ENCODE results near the gene PHC2.

The PHC2 gene

GRCh38 chr1:33369764-33370163 lies 61.1 kb downstream of the PHC2 start:
- no peak for DNase-seq (ENCODE audit: low spot score)

GRCh38 chr1:33369081-33369480 lies 61.8 kb downstream of the PHC2 start:
- no peak for DNase-seq (ENCODE audit: low spot score)

- DNase-seq (ENCODE audit: low spot score) = no peak
Observed at GRCh38 chr1:33368431-33368830, 62.5 kb downstream of the PHC2 start.

GRCh38 chr1:33367485-33368405 lies 63.1 kb downstream of the PHC2 start:
- DNase-seq (ENCODE audit: low spot score) = peak; percentile 85

- DNase-seq (ENCODE audit: low spot score) = no peak
Observed at GRCh38 chr1:33366762-33367484, 64.0 kb downstream of the PHC2 start.

- no peak for DNase-seq (ENCODE audit: low spot score)
Observed at GRCh38 chr1:33365560-33365997, 65.3 kb downstream of the PHC2 start.

- DNase-seq (ENCODE audit: low spot score) = no peak
Observed at GRCh38 chr1:33364565-33364918, 66.4 kb downstream of the PHC2 start.

GRCh38 chr1:33363470-33363861 lies 67.4 kb downstream of the PHC2 start:
- DNase-seq (ENCODE audit: low spot score) = no peak

GRCh38 chr1:33363021-33363420 lies 67.9 kb downstream of the PHC2 start:
- DNase-seq (ENCODE audit: low spot score) = no peak

- DNase-seq (ENCODE audit: low spot score) = no peak
Observed at GRCh38 chr1:33361532-33362235, 69.2 kb downstream of the PHC2 start.

GRCh38 chr1:33360367-33360766 lies 70.5 kb downstream of the PHC2 start:
- no peak for DNase-seq (ENCODE audit: low spot score)

- no peak for DNase-seq (ENCODE audit: low spot score)
Observed at GRCh38 chr1:33359931-33360330, 71.0 kb downstream of the PHC2 start.

GRCh38 chr1:33358795-33359503 lies 71.9 kb downstream of the PHC2 start:
- no peak for DNase-seq (ENCODE audit: low spot score)

GRCh38 chr1:33358114-33358794 lies 72.6 kb downstream of the PHC2 start:
- no peak for DNase-seq (ENCODE audit: low spot score)

- no peak for DNase-seq (ENCODE audit: low spot score)
Observed at GRCh38 chr1:33357099-33357498, 73.8 kb downstream of the PHC2 start.

- DNase-seq (ENCODE audit: low spot score) = no peak
Observed at GRCh38 chr1:33354707-33355316, 76.1 kb downstream of the PHC2 start.

- DNase-seq (ENCODE audit: low spot score) = no peak
Observed at GRCh38 chr1:33353531-33353930, 77.4 kb downstream of the PHC2 start.

- DNase-seq (ENCODE audit: low spot score) = no peak
Observed at GRCh38 chr1:33351281-33351660, 79.6 kb downstream of the PHC2 start.

- no peak for DNase-seq (ENCODE audit: low spot score)
Observed at GRCh38 chr1:33350611-33351280, 80.1 kb downstream of the PHC2 start.
